ENCODE measurements around the gene FOXD4L5. TPM values are rescaled to one million over a fixed set of nuclear protein-coding genes. Genes with fewer than 3 reads are reported as not detected.

FOXD4L5 gene
- under 0.01 and 0.19 TPM in 2 replicates for total RNA-seq

DNA sequence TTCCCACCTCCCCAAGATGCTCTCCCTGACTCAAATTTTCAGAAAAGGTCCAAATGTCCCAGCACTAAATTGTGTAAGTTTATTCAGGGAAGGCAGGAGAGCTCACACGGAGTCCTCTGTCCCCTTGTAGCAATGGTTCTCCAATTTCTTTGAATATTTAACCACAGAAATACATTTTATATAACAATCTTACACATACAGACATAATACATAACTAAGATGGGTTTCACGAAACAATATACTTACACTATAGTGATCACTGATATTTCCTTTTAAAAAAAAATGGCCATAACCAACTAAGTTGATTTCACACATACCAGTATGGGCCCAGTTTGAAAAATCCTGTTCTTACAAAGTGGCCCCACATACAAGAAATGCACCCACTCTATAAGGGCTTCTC is at the start of gene FOXD4L5:
TSS of gene FOXD4L5 (minus strand) at position 101 of the 400 bp plus-strand sequence. CDS start 832 bp downstream, outside the sequence.

